Neural crest cell (in vitro differentiated cells): ENCODE results near the gene DMP1. TPM values are rescaled to one million over a fixed set of nuclear protein-coding genes. Genes with fewer than 3 reads are reported as not detected.

ENCODE experiments used
- DNase-seq: peaks from one replicate; pipeline ENCODE4 v3.0.0; 2021; ENCODE audit warnings: low read depth, mixed read lengths, low spot score
- H3K27ac Mint-ChIP-seq: one replicate; pipeline ENCODE4 v1.8.0; 2021; ENCODE audit warnings: mild to moderate bottlenecking, mixed read lengths; ENCODE audit not compliant: unreplicated experiment
- H3K27me3 Mint-ChIP-seq: 2 replicates; pipeline ENCODE4 v1.8.0; 2021; ENCODE audit warnings: low read depth, mild to moderate bottlenecking, mixed read lengths
- H3K36me3 Mint-ChIP-seq: 2 replicates; pipeline ENCODE4 v1.8.0; 2021; ENCODE audit warnings: low read depth, mild to moderate bottlenecking, mixed read lengths
- H3K4me1 Mint-ChIP-seq: 2 replicates; pipeline ENCODE4 v1.8.0; 2021; ENCODE audit warnings: mixed read lengths
- H3K4me3 Mint-ChIP-seq: one replicate; pipeline ENCODE4 v1.8.0; 2021; ENCODE audit warnings: mild to moderate bottlenecking, mixed read lengths
- H3K9me3 Mint-ChIP-seq: 2 replicates; pipeline ENCODE4 v1.8.0; 2021; ENCODE audit warnings: mixed read lengths
- CTCF ChIP-seq: fragments of 200-600 bp; sonication (generic); conservative IDR thresholded peaks from 2 replicates; pipeline ENCODE4 v1.5.0; 2021; ENCODE audit warnings: antibody characterized with exemption, mild to moderate bottlenecking
- total RNA-seq: library from RNA; stranded (reverse); gene quantifications from 2 replicates; pipeline ENCODE4 v1.2.1, GENCODE V29; 2021

The DMP1 gene
- total RNA-seq, 1 donor from 2014 or later = not detected

- TF ChIP-seq CTCF = no peak
- no peak for DNase-seq
- Mint-ChIP-seq H3K4me1 (no peaks in the 10 kb centered on the region), H3K9me3 (no peaks in the 10 kb centered on the region), H3K27ac (no peak overlapping the region), H3K4me3 (no peak overlapping the region), H3K27me3 (peaks cover 11% of the 10 kb centered on the region), H3K36me3 (no peaks in the 10 kb centered on the region)
These were observed 30.0 kb upstream of the DMP1 start for GRCh38 chr4:87620086-87620485.

GRCh38 chr4:87620491-87620890 lies 29.6 kb upstream of the DMP1 start:
- H3K27ac Mint-ChIP-seq = no peak overlapping the region
- TF ChIP-seq CTCF = no peak
- H3K4me3 Mint-ChIP-seq = no peak overlapping the region
- H3K9me3 Mint-ChIP-seq = no peaks in the 10 kb centered on the region
- H3K4me1 Mint-ChIP-seq = no peaks in the 10 kb centered on the region
- no peaks in the 10 kb centered on the region for H3K36me3 Mint-ChIP-seq
- DNase-seq = no peak
- H3K27me3 Mint-ChIP-seq = peaks cover 11% of the 10 kb centered on the region

- Mint-ChIP-seq H3K27me3 (peaks cover 9% of the 10 kb centered on the region), H3K9me3 (no peaks in the 10 kb centered on the region), H3K4me3 (no peak overlapping the region), H3K4me1 (no peaks in the 10 kb centered on the region), H3K27ac (no peak overlapping the region), H3K36me3 (no peaks in the 10 kb centered on the region)
- no peak for DNase-seq
- no peak for TF ChIP-seq CTCF
These were observed 27.8 kb upstream of the DMP1 start for GRCh38 chr4:87622303-87622702.

- peaks cover 4% of the 10 kb centered on the region for H3K27me3 Mint-ChIP-seq
- H3K36me3 Mint-ChIP-seq = no peaks in the 10 kb centered on the region
- H3K4me3 Mint-ChIP-seq = no peak overlapping the region
- H3K4me1 Mint-ChIP-seq = no peaks in the 10 kb centered on the region
- no peak for TF ChIP-seq CTCF
- DNase-seq = no peak
- H3K27ac Mint-ChIP-seq = no peak overlapping the region
- H3K9me3 Mint-ChIP-seq = no peaks in the 10 kb centered on the region
These were observed 25.4 kb upstream of the DMP1 start for GRCh38 chr4:87624698-87625097.

GRCh38 chr4:87631668-87632067 lies 18.4 kb upstream of the DMP1 start:
- no peak for TF ChIP-seq CTCF
- no peak overlapping the region for H3K4me3 Mint-ChIP-seq
- H3K27me3 Mint-ChIP-seq = no peaks in the 10 kb centered on the region
- peaks cover 3% of the 10 kb centered on the region for H3K4me1 Mint-ChIP-seq
- no peaks in the 10 kb centered on the region for H3K36me3 Mint-ChIP-seq
- no peak overlapping the region for H3K27ac Mint-ChIP-seq
- DNase-seq = no peak
- peaks cover 4% of the 10 kb centered on the region for H3K9me3 Mint-ChIP-seq

- no peak for TF ChIP-seq CTCF
- H3K4me1 Mint-ChIP-seq = peaks cover 3% of the 10 kb centered on the region
These were observed 17.6 kb upstream of the DMP1 start for GRCh38 chr4:87632469-87632868.

More at GRCh38 chr4:87632469-87632868, 17.6 kb upstream of the DMP1 start:
- DNase-seq = no peak
- peaks cover 2% of the 10 kb centered on the region for H3K36me3 Mint-ChIP-seq
- no peak overlapping the region for H3K27ac Mint-ChIP-seq
- peaks cover 7% of the 10 kb centered on the region for H3K9me3 Mint-ChIP-seq
- no peak overlapping the region for H3K4me3 Mint-ChIP-seq
- no peaks in the 10 kb centered on the region for H3K27me3 Mint-ChIP-seq
